C4-2B (cell line): Measurements from ENCODE around the gene GCNT3.

Experiments
- ZFX ChIP-seq: fragments of 450-650 bp; IDR thresholded peaks from 2 replicates; pipeline ENCODE4 v1.6.1; 2017
- TF ChIP-seq, protein P1 (sequence below): fragments of 450-650 bp; conservative IDR thresholded peaks from 2 replicates; pipeline ENCODE4 v1.5.1; 2017; ENCODE audit warnings: mild to moderate bottlenecking

DNA sequence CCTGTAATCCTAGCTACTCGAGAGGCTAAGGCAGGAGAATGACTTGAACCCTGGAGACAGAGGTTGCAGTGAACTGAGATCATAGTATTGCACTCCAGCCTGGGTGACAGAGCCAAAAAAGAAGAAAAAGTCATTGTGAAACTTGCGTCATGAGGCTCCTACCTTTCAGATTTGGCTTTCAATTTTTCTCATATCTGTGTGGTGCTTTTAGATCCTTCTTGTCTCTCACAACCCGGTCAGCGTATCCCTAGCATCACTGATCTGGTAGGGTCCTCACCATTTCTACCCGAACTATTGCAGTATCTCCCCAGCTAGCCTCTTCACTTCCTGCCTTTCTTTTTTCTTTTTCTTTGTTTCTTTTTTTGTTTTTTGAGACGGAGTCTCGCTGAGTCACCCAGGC, 21.6 kb upstream of the GCNT3 start:
- TF ChIP-seq, protein P1, sequence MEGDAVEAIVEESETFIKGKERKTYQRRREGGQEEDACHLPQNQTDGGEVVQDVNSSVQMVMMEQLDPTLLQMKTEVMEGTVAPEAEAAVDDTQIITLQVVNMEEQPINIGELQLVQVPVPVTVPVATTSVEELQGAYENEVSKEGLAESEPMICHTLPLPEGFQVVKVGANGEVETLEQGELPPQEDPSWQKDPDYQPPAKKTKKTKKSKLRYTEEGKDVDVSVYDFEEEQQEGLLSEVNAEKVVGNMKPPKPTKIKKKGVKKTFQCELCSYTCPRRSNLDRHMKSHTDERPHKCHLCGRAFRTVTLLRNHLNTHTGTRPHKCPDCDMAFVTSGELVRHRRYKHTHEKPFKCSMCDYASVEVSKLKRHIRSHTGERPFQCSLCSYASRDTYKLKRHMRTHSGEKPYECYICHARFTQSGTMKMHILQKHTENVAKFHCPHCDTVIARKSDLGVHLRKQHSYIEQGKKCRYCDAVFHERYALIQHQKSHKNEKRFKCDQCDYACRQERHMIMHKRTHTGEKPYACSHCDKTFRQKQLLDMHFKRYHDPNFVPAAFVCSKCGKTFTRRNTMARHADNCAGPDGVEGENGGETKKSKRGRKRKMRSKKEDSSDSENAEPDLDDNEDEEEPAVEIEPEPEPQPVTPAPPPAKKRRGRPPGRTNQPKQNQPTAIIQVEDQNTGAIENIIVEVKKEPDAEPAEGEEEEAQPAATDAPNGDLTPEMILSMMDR, result no peak
- TF ChIP-seq ZFX, result no peak
